Raji (cell line): ENCODE measurements around the gene TGM3.

Experiments
- POLR2A ChIP-seq: IDR thresholded peaks from 2 replicates; pipeline ENCODE4 v1.6.1; 2011; ENCODE audit warnings: low read depth, low read length, control low read depth; ENCODE audit not compliant: insufficient read depth

The TGM3 gene

GRCh38 chr20:2323051-2323450 lies 27.2 kb downstream of the TGM3 start:
- no peak for TF ChIP-seq POLR2A

GRCh38 chr20:2326046-2326445 lies 30.2 kb downstream of the TGM3 start:
- TF ChIP-seq POLR2A = no peak

GRCh38 chr20:2327620-2328555 lies 32.1 kb downstream of the TGM3 start:
- TF ChIP-seq POLR2A = no peak

- no peak for TF ChIP-seq POLR2A
Observed at GRCh38 chr20:2329286-2329685, 33.5 kb downstream of the TGM3 start.

GRCh38 chr20:2330090-2330695 lies 34.4 kb downstream of the TGM3 start:
- no peak for TF ChIP-seq POLR2A

GRCh38 chr20:2331106-2331505 lies 35.3 kb downstream of the TGM3 start:
- no peak for TF ChIP-seq POLR2A

- no peak for TF ChIP-seq POLR2A
Observed at GRCh38 chr20:2331901-2332565, 36.2 kb downstream of the TGM3 start.

GRCh38 chr20:2332711-2333110 lies 36.9 kb downstream of the TGM3 start:
- no peak for TF ChIP-seq POLR2A

GRCh38 chr20:2333821-2334220 lies 38.0 kb downstream of the TGM3 start:
- no peak for TF ChIP-seq POLR2A

GRCh38 chr20:2335096-2335870 lies 39.5 kb downstream of the TGM3 start:
- TF ChIP-seq POLR2A = no peak

GRCh38 chr20:2336471-2336870 lies 40.7 kb downstream of the TGM3 start:
- no peak for TF ChIP-seq POLR2A

- no peak for TF ChIP-seq POLR2A
Observed at GRCh38 chr20:2337142-2337541, 41.3 kb downstream of the TGM3 start.

GRCh38 chr20:2338411-2339066 lies 42.7 kb downstream of the TGM3 start:
- no peak for TF ChIP-seq POLR2A

GRCh38 chr20:2340136-2340535 lies 44.3 kb downstream of the TGM3 start:
- TF ChIP-seq POLR2A = no peak

- TF ChIP-seq POLR2A = no peak
Observed at GRCh38 chr20:2340823-2341222, 45.0 kb downstream of the TGM3 start.
